Right renal pelvis (tissue), 4 donors: ENCODE measurements around the gene GAL3ST2. TPM values are rescaled to one million over a fixed set of nuclear protein-coding genes. Genes with fewer than 3 reads are reported as not detected.

Source experiments
- polyA plus RNA-seq, 4 donors: library from polyadenylated mRNA; unstranded; fragments of 120-200 nt; gene quantifications; one replicate each; pipeline ENCODE4 v1.2.1, GENCODE V29; 2013; ENCODE audit not compliant: insufficient read length in 4 of 4

GAL3ST2 gene
- polyA plus RNA-seq, 4 donors, result 0.18 to 0.92 (median 0.43) TPM

Other genes starting within 250 kb of the GAL3ST2 start
- 10 to 100 TPM; 19.7 to 32.1 (median 24.2) TPM for gene BOK, start 218.1 kb upstream of the GAL3ST2 start, polyA plus RNA-seq
- 10 to 100 TPM; 54.3 to 71.4 (median 59.2) TPM for gene THAP4, start 139.7 kb upstream of the GAL3ST2 start, polyA plus RNA-seq
- 10 to 100 TPM; 68.3 to 87.6 (median 76.0) TPM for gene ATG4B, start 139.1 kb upstream of the GAL3ST2 start, polyA plus RNA-seq
- gene DTYMK, start 90.0 kb upstream of the GAL3ST2 start, polyA plus RNA-seq, result 10 to 100 TPM; 33.6 to 45.9 (median 35.6) TPM
- 10 to 100 TPM; 35.4 to 43.6 (median 42.3) TPM for gene ING5, start 74.8 kb upstream of the GAL3ST2 start, polyA plus RNA-seq
- 10 to 100 TPM; 31.8 to 48.5 (median 38.0) TPM for gene D2HGDH, start 42.2 kb upstream of the GAL3ST2 start, polyA plus RNA-seq
- gene NEU4, start 32.4 kb downstream of the GAL3ST2 start, polyA plus RNA-seq, result 1 to 10 TPM; 1.1 to 1.8 (median 1.6) TPM
- gene PDCD1, start 82.1 kb downstream of the GAL3ST2 start, polyA plus RNA-seq, result under 1 TPM; 0.11 to 0.40 (median 0.18) TPM
- not detected for gene RTP5, start 92.9 kb downstream of the GAL3ST2 start, polyA plus RNA-seq